Measurements from ENCODE around the gene GPBAR1. TPM values are rescaled to one million over a fixed set of nuclear protein-coding genes. Genes with fewer than 3 reads are reported as not detected.
"Not testable (repeated sequence)": the region's sequence is repeated elsewhere in the genome, so short reads cannot be mapped to it uniquely, and the experiment has no call there.

Gene GPBAR1
- total RNA-seq, 1 experiment from 2014 or later = 0.82 TPM

- Histone ChIP-seq H3K27ac (ENCODE audit: low read length) (no peak overlapping the region), H2AFZ (ENCODE audit: low read length) (no peak overlapping the region), H3K36me3 (ENCODE audit: insufficient read depth, low read length) (peaks cover 6% of the 10 kb centered on the region; the same call in 1 of the 2 replicates), H3K79me2 (ENCODE audit: low read length) (peaks cover 18% of the 10 kb centered on the region), H3K9ac (ENCODE audit: low read length) (no peak overlapping the region), H4K20me1 (ENCODE audit: insufficient read depth, low read depth, low read length) (peaks cover 8% of the 10 kb centered on the region; the same call in 1 of the 2 replicates), H3K27me3 (ENCODE audit: low read length) (no peaks in the 10 kb centered on the region), H3K4me3 (ENCODE audit: low read length) (no peak overlapping the region), H3K9me2 (replicated peaks; ENCODE audit: insufficient read depth, low read length) (no peaks in the 10 kb centered on the region), H3K4me1 (ENCODE audit: low read length) (peaks cover 16% of the 10 kb centered on the region), H3K9me3 (ENCODE audit: low read length) (no peaks in the 10 kb centered on the region), H3K4me2 (ENCODE audit: low read depth, low read length, poor library complexity, severe bottlenecking) (no peak overlapping the region)
- DNase-seq = no peak
These were observed 6.4 kb downstream of the GPBAR1 start for GRCh38 chr2:218267259-218267658.

GRCh38 chr2:218269900-218270720 is 9.3 kb downstream of the GPBAR1 start, which contains the start of the genes AAMP and PNKD:
TSS of gene AAMP (minus strand) at chr2:218270137. CDS start at chr2:218270086, 51 bp downstream.
TSS of gene PNKD (plus strand) at chr2:218270519. CDS start at chr2:218270536, 17 bp downstream.
- Histone ChIP-seq H3K27me3 (ENCODE audit: low read length) (no peaks in the 10 kb centered on the region), H3K9me2 (replicated peaks; ENCODE audit: insufficient read depth, low read length) (no peaks in the 10 kb centered on the region), H3K9ac (ENCODE audit: low read length) (peak within 1 kb of the TSS; percentile 94), H3K36me3 (ENCODE audit: insufficient read depth, low read length) (peaks cover 14% of the 10 kb centered on the region; the same call in 1 of the 2 replicates), H3K9me3 (ENCODE audit: low read length) (no peaks in the 10 kb centered on the region), H3K4me3 (ENCODE audit: low read length) (peak within 1 kb of the TSS; percentile 98), H2AFZ (ENCODE audit: low read length) (peak within 1 kb of the TSS; percentile 63; the same call in 1 of the 2 replicates), H3K27ac (ENCODE audit: low read length) (peak within 1 kb of the TSS; percentile 53), H3K4me1 (ENCODE audit: low read length) (peaks cover 25% of the 10 kb centered on the region), H3K4me2 (ENCODE audit: low read depth, low read length, poor library complexity, severe bottlenecking) (peak within 1 kb of the TSS; percentile 100), H3K79me2 (ENCODE audit: low read length) (peaks cover 18% of the 10 kb centered on the region), H4K20me1 (ENCODE audit: insufficient read depth, low read depth, low read length) (peaks cover 9% of the 10 kb centered on the region; the same call in 1 of the 2 replicates)
- peak; percentile 100 for DNase-seq

- Histone ChIP-seq H2AFZ (ENCODE audit: low read length) (peak overlapping the region; percentile 63; the same call in 1 of the 2 replicates), H3K79me2 (ENCODE audit: low read length) (peaks cover 18% of the 10 kb centered on the region), H3K36me3 (ENCODE audit: insufficient read depth, low read length) (peaks cover 14% of the 10 kb centered on the region; the same call in 1 of the 2 replicates), H3K4me3 (ENCODE audit: low read length) (peak overlapping the region; percentile 98), H3K27ac (ENCODE audit: low read length) (peak overlapping the region; percentile 53), H3K4me2 (ENCODE audit: low read depth, low read length, poor library complexity, severe bottlenecking) (peak overlapping the region; percentile 83), H3K4me1 (ENCODE audit: low read length) (peaks cover 25% of the 10 kb centered on the region), H3K9ac (ENCODE audit: low read length) (peak overlapping the region; percentile 94), H3K9me2 (replicated peaks; ENCODE audit: insufficient read depth, low read length) (no peaks in the 10 kb centered on the region), H3K27me3 (ENCODE audit: low read length) (no peaks in the 10 kb centered on the region), H4K20me1 (ENCODE audit: insufficient read depth, low read depth, low read length) (peaks cover 9% of the 10 kb centered on the region; the same call in 1 of the 2 replicates), H3K9me3 (ENCODE audit: low read length) (no peaks in the 10 kb centered on the region)
- peak; percentile 71 for DNase-seq
These were observed 10.1 kb downstream of the GPBAR1 start for GRCh38 chr2:218270721-218271486.

- Histone ChIP-seq H3K9me2 (replicated peaks; ENCODE audit: insufficient read depth, low read length) (no peaks in the 10 kb centered on the region), H3K79me2 (ENCODE audit: low read length) (peaks cover 18% of the 10 kb centered on the region), H3K4me1 (ENCODE audit: low read length) (peaks cover 25% of the 10 kb centered on the region), H3K4me3 (ENCODE audit: low read length) (peak overlapping the region; percentile 98), H3K27me3 (ENCODE audit: low read length) (no peaks in the 10 kb centered on the region), H3K9ac (ENCODE audit: low read length) (peak overlapping the region; percentile 94), H3K9me3 (ENCODE audit: low read length) (no peaks in the 10 kb centered on the region), H2AFZ (ENCODE audit: low read length) (no peak overlapping the region), H3K4me2 (ENCODE audit: low read depth, low read length, poor library complexity, severe bottlenecking) (peak overlapping the region; percentile 83), H4K20me1 (ENCODE audit: insufficient read depth, low read depth, low read length) (peaks cover 9% of the 10 kb centered on the region; the same call in 1 of the 2 replicates), H3K27ac (ENCODE audit: low read length) (no peak overlapping the region; the same call in 1 of the 2 replicates), H3K36me3 (ENCODE audit: insufficient read depth, low read length) (peaks cover 13% of the 10 kb centered on the region; the same call in 1 of the 2 replicates)
- DNase-seq = no peak
These were observed 10.6 kb downstream of the GPBAR1 start for GRCh38 chr2:218271487-218271797.

- Histone ChIP-seq H3K4me3 (ENCODE audit: low read length) (peak overlapping the region; percentile 98), H3K4me2 (ENCODE audit: low read depth, low read length, poor library complexity, severe bottlenecking) (peak overlapping the region; percentile 83), H2AFZ (ENCODE audit: low read length) (no peak overlapping the region), H3K36me3 (ENCODE audit: insufficient read depth, low read length) (peaks cover 8% of the 10 kb centered on the region; the same call in 1 of the 2 replicates), H3K4me1 (ENCODE audit: low read length) (peaks cover 25% of the 10 kb centered on the region), H3K27me3 (ENCODE audit: low read length) (no peaks in the 10 kb centered on the region), H3K27ac (ENCODE audit: low read length) (no peak overlapping the region; the same call in 1 of the 2 replicates), H4K20me1 (ENCODE audit: insufficient read depth, low read depth, low read length) (peaks cover 9% of the 10 kb centered on the region; the same call in 1 of the 2 replicates), H3K79me2 (ENCODE audit: low read length) (peaks cover 18% of the 10 kb centered on the region), H3K9me2 (replicated peaks; ENCODE audit: insufficient read depth, low read length) (no peaks in the 10 kb centered on the region), H3K9me3 (ENCODE audit: low read length) (no peaks in the 10 kb centered on the region), H3K9ac (ENCODE audit: low read length) (peak overlapping the region; percentile 94)
- DNase-seq = no peak
These were observed 11.2 kb downstream of the GPBAR1 start for GRCh38 chr2:218271865-218272530.

GRCh38 chr2:218272531-218273212 is 11.9 kb downstream of the GPBAR1 start:
- H3K4me2 ChIP-seq (ENCODE audit: low read depth, low read length, poor library complexity, severe bottlenecking) = peak overlapping the region; percentile 83
- H4K20me1 ChIP-seq (ENCODE audit: insufficient read depth, low read depth, low read length) = peaks cover 9% of the 10 kb centered on the region; the same call in 1 of the 2 replicates

GRCh38 chr2:218273214-218273907 is 12.5 kb downstream of the GPBAR1 start:
- not testable (repeated sequence) for H4K20me1 ChIP-seq (ENCODE audit: insufficient read depth, low read depth, low read length); H3K9me3 ChIP-seq (ENCODE audit: low read length); H2AFZ ChIP-seq (ENCODE audit: low read length); H3K27me3 ChIP-seq (ENCODE audit: low read length); H3K9me2 ChIP-seq (replicated peaks; ENCODE audit: insufficient read depth, low read length); H3K9ac ChIP-seq (ENCODE audit: low read length); H3K27ac ChIP-seq (ENCODE audit: low read length); H3K36me3 ChIP-seq (ENCODE audit: insufficient read depth, low read length); H3K4me3 ChIP-seq (ENCODE audit: low read length); DNase-seq
- peaks cover 25% of the 10 kb centered on the region for H3K4me1 ChIP-seq (ENCODE audit: low read length)
- H3K79me2 ChIP-seq (ENCODE audit: low read length) = peaks cover 18% of the 10 kb centered on the region
- peak overlapping the region; percentile 41 for H3K4me2 ChIP-seq (ENCODE audit: low read depth, low read length, poor library complexity, severe bottlenecking)

More at GRCh38 chr2:218272531-218273212, 11.9 kb downstream of the GPBAR1 start:
- H3K4me3 ChIP-seq (ENCODE audit: low read length) = peak overlapping the region; percentile 98; the same call in 1 of the 2 replicates
- no peaks in the 10 kb centered on the region for H3K9me2 ChIP-seq (replicated peaks; ENCODE audit: insufficient read depth, low read length)
- peak; percentile 95 for DNase-seq
- no peak overlapping the region; the same call in 1 of the 2 replicates for H3K27ac ChIP-seq (ENCODE audit: low read length)
- H3K9ac ChIP-seq (ENCODE audit: low read length) = peak overlapping the region; percentile 9; the same call in 1 of the 2 replicates
- peaks cover 8% of the 10 kb centered on the region; the same call in 1 of the 2 replicates for H3K36me3 ChIP-seq (ENCODE audit: insufficient read depth, low read length)
- H3K27me3 ChIP-seq (ENCODE audit: low read length) = no peaks in the 10 kb centered on the region
- peaks cover 18% of the 10 kb centered on the region for H3K79me2 ChIP-seq (ENCODE audit: low read length)
- H3K4me1 ChIP-seq (ENCODE audit: low read length) = peaks cover 25% of the 10 kb centered on the region
- no peaks in the 10 kb centered on the region for H3K9me3 ChIP-seq (ENCODE audit: low read length)
- no peak overlapping the region for H2AFZ ChIP-seq (ENCODE audit: low read length)
